GM19099 (cell line): ENCODE measurements around the gene SLC13A5.

ENCODE experiments used
- POLR2A ChIP-seq: IDR thresholded peaks from 3 replicates; pipeline ENCODE4 v1.6.1; 2011; ENCODE audit warnings: low read depth; ENCODE audit not compliant: insufficient read length; ENCODE audit errors: extremely low read depth

Gene SLC13A5

DNA sequence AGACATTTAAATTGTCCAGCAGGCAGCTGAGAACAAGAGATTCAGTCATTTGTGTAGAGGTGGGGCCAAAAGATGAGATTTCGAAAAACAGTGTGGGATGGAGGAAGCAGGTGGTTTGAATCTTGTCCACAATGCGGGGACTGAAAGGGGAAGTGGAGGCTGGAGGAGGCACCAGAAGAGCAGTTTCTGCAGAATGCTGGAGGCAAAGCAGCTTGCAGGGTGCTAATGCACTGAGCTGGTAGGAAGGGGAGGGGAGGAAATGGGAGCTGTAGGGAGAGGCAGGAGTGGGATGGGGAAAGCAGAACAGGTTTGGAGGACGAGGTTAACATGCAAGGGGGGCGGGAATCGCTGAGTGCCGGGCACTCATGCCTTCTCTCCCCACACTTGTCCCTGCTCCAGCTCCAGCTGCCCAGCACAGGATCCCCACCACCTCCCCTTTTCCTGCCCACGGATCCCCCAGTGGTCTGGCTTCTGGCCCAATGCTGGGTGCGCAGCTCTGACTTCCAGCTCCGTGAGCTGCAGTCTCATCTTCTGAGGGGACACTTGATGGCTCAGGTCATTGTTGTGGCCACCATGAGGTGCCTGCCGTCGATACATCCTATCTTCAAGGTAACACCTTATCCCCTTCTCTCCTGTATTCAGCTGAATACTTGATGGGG, 52.2 kb downstream of the SLC13A5 start:
- TF ChIP-seq POLR2A: no peak

DNA sequence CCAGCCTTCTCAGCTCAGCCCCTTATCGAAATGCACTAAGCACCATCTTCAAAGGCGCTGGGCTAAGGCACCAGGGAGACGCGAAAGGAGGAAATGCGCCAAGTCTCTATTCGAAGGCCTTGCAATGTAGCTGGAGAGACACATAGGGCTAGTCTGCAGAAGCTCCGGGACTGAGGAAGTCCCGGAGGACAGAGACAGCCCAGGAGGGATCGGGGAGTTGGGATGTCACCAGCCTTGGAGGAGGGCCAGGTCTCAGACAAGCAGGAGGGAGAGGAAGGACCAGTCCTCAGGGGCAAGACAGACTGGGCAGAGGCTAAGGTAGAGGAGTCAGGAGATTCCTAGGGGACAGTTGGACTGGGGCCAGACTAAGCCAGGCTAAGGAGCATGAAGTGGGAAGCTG, 53.1 kb downstream of the SLC13A5 start:
- no peak for TF ChIP-seq POLR2A

DNA sequence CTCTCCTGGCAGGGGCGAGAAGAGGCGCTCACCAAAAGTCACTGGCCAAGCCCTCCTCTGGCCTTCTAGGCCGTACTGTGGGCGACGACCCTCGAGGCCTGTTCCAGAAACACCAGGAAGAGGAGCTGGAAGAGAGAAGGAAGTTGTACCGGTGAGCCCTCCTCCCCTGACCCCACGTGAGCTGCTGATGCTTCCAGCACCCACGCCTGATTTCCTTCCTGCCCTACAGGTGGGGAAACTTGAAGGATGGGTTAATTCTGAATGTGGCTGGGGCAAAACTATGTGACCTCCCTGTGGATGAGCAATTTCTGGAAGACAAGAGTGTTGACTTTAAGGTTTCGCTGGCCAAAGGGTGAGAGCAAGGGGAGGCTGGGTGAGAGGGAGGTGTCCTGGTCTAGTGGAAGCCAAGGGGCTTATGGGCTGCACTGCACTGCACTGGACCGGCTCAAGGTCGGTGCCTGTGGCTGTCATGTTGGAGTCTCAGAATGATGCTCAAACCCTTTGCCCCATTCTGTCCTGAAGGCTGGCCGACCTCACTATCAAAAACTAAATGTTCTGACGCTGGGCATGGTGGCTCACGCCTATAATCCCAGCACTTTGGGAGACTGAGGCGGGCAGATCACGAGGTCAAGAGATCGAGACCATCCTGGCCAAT, 55.4 kb downstream of the SLC13A5 start:
- TF ChIP-seq POLR2A: no peak

DNA sequence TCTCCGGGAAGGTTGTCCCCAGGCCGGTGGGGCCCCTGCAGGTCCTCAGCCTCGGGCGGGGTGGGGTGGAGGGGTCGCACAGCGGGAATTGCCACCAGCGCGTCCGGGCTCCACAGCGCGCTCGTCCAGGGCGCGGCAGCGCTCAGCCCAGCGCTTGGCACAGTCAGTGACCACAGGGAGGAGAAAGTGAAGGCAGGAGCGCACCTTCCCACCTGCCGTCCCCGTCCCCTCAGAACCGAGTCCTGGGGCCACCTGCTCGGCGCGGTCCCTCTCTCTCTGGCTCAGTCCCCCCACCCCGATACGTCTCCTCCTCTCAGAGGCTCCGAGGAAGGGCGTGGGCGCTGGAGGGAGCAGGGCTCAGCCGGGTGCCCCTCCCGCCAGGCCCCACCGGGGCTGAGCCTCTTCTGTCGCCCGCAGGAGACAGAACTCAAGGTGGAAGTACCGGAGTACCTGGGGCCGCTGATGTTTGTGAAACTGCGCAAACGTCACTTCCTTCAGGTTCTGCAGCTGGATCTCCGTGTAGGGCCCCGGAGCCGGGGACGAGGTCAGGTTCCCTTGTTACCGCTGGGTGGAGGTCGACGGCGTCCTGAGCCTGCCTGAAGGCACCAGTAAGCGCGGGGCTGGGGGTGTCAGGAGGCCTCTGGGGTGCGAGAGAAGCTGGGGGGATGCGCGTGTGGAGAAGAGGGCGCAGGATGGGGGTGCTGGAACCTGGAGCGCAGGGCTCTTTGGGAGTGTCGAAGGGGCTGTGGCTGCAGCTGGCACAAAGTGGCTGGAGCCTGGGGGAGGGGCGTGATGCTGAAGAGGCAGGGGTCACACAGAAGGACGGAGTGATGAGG, 56.2 kb downstream of the SLC13A5 start:
- TF ChIP-seq POLR2A: peak; percentile 30

- no peak for TF ChIP-seq POLR2A
These were observed 58.1 kb downstream of the SLC13A5 start for GRCh38 chr17:6654841-6655731.

- no peak for TF ChIP-seq POLR2A
These were observed 61.2 kb downstream of the SLC13A5 start for GRCh38 chr17:6651919-6652452.

- peak; percentile 73 for TF ChIP-seq POLR2A
These were observed 61.7 kb downstream of the SLC13A5 start, which contains the start of the genes C17orf100 and MED31 for GRCh38 chr17:6651354-6651918. Gene C17orf100, plus strand, starts transcription at chr17:6651762. Its CDS starts 152 bp downstream, at chr17:6651914. Gene MED31, minus strand, starts transcription at chr17:6651605. Its CDS starts 77 bp downstream, at chr17:6651528.

DNA sequence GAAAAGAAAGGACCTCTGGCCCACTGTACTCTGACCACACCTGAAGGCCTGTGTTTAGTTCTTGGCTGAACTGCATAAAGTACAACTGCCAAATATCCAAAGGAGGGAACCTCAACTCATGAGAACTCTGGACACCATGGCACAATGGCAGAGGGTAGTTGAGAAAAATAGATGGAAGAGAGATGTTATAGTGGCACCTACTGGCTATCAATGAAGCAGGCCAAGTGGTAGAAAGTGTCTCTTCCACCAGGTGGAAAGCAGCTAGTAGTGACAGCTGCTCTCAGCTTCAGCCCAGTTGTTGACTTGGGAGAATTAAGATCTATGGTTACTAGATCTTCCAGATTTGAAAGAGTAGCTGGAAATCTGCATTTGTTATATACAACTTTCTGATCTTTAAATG, 65.0 kb downstream of the SLC13A5 start:
- no peak for TF ChIP-seq POLR2A

GRCh38 chr17:6643451-6644125, 69.6 kb downstream of the SLC13A5 start:
- no peak for TF ChIP-seq POLR2A

DNA sequence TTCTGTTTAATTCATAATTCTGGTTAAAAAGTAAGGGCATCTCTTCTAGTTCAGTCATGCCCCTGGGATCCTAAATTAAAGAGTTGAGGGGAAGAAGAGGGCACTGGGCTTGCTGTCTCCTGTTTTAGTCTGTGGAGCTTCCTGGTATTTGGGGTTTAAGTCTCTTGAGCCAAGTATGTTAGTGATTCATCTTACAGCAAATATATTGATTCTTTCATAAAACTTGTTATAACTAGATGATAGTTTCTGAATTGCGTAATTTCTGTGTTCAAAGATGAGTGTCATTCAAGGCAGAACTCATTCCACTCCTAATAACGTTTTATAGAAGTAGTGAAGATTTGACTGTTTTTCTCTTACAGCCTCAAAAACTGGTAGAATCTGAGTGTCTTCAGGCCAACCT, 70.6 kb downstream of the SLC13A5 start:
- TF ChIP-seq POLR2A: no peak

- TF ChIP-seq POLR2A: no peak
These were observed 71.8 kb downstream of the SLC13A5 start for GRCh38 chr17:6641247-6641863.

DNA sequence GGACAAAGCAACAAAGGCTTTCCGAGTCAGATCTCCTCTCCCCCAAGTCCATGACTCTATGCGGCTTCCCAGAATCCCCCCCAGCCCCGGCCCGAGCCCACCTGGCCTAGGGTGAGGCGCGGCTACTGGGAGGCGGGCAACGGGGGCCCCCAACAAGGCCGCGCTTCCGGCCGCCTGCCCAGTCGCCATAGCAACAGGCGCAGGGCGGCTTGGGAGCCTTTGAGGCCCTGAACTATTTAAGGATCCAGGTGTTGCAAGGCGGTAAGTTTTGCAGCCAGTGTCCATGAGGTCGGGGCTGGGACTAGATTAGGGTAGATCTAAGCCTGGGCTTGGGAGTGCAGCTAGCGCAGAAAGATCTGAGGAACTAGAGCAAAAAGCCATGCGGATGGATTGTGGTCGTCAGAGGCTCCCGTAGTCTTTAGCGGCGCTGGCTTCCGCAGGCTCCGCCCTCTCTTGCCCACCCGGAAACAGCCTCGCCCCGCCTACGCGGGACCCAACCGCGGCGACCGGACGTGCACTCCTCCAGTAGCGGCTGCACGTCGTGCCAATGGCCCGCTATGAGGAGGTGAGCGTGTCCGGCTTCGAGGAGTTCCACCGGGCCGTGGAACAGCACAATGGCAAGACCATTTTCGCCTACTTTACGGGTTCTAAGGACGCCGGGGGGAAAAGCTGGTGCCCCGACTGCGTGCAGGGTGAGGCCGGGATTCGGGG, 72.5 kb downstream of the SLC13A5 start, which contains the start of the genes KIAA0753 and TXNDC17:
Gene KIAA0753 (minus strand): TSS at position 176 of the 711 bp plus-strand sequence. CDS start 5,608 bp downstream, outside the sequence.
Gene TXNDC17 (plus strand): TSS at position 525 of the 711 bp plus-strand sequence. CDS start 23 bp downstream, at position 548.
- peak; percentile 98 for TF ChIP-seq POLR2A
